D721Med (cell line): ENCODE results near the gene CDH23.

ENCODE experiments used
- DNase-seq: peaks from one replicate; pipeline ENCODE4 v3.0.0; 2011; ENCODE audit warnings: low spot score; ENCODE audit not compliant: insufficient read length
- FAIRE-seq: peaks from 2 replicates; lab custom pipeline; 2011; peaks lifted over from hg19 to GRCh38; lab: Jason Lieb, UNC
- TF ChIP-seq, protein P1 (sequence below): IDR thresholded peaks from 2 replicates; pipeline ENCODE4 v1.5.1; 2012; ENCODE audit warnings: mild to moderate bottlenecking, control low read depth; ENCODE audit not compliant: insufficient read depth; ENCODE audit errors: missing control alignments

Gene CDH23

DNA sequence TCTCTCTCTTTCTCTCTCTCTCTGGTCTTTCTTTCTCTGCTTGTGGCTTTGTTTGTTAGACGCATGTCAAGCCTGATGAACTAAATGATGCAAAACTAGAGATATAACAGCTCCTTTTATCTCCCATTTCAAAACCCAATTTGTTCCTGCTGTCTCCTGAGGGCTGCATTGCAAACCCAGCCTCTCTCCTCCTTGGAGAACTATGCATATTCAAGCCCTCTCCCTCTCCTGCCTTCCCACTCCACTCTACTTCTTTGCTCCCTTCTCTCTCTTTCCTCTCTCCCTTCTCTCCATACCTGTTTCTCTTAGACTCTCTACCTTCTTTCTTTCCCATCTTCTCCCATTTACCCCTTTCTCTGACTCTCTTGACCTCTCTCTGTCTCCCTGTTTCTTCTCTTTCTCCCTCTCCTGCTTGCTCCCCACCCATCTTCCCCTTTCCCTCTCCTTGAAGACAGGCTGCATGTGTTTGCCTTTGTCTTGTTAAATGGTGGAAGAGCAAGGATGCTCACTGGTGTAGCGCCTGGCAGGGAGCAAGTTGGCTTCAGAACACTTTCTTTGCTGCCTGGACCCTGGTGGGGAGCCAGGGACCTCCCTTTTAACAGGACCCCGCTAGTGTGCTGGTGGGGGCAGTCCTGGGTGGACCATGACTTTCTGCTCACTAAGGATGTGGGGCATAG, 142.9 kb downstream of the CDH23 start:
- DNase-seq: no peak
- TF ChIP-seq, protein P1, sequence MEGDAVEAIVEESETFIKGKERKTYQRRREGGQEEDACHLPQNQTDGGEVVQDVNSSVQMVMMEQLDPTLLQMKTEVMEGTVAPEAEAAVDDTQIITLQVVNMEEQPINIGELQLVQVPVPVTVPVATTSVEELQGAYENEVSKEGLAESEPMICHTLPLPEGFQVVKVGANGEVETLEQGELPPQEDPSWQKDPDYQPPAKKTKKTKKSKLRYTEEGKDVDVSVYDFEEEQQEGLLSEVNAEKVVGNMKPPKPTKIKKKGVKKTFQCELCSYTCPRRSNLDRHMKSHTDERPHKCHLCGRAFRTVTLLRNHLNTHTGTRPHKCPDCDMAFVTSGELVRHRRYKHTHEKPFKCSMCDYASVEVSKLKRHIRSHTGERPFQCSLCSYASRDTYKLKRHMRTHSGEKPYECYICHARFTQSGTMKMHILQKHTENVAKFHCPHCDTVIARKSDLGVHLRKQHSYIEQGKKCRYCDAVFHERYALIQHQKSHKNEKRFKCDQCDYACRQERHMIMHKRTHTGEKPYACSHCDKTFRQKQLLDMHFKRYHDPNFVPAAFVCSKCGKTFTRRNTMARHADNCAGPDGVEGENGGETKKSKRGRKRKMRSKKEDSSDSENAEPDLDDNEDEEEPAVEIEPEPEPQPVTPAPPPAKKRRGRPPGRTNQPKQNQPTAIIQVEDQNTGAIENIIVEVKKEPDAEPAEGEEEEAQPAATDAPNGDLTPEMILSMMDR: no peak
- no peak for FAIRE-seq

DNA sequence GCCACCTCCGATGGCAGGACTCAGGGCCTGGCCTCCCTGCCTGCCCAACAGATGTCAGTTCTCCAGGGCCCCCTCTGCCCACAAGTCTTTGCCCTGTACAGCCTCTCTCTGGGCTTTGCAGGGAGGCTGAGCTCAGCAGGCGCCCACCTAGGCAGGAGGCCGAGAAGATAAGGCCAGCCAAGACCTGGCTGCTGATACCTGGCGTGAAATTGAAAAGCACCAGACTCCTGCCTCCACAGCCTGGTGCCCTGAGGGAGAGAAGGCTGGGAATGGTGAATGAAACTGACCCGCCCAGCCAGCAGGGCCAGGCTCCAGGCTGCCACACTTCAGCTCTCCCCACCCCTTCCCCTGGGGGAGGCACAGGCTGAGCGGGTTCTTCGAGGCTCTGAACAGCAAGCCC, 145.8 kb downstream of the CDH23 start:
- no peak for FAIRE-seq
- no peak for DNase-seq
- TF ChIP-seq, protein P1: no peak

DNA sequence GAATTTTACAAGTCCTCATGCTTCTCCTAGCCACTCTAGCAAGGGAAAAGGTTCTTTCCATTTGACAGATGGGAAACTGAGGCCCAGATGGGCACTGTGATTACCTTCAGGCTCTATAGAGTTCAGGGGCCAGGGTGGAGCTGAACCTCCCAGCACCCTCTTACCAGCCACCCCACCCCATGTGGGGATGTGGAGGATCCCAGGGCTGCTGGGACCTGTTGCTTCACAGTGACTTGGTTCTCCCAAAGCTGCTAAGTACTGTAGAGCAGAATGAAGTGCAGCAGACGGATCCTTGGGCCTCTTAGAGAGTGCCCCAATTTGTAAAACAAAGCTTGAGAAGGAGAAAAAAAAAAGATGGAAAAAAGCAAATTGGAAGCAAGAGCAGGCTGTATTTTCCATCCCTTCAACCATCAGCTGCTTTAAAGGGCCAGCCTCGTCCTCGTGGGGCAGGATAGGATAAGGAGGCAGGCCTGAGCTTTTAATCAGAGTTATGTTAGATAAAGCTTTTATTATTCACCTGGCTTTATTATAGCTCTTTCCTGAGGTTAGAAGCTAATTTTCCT, 147.0 kb downstream of the CDH23 start:
- TF ChIP-seq, protein P1: no peak
- DNase-seq (no peak), FAIRE-seq (no peak)

DNA sequence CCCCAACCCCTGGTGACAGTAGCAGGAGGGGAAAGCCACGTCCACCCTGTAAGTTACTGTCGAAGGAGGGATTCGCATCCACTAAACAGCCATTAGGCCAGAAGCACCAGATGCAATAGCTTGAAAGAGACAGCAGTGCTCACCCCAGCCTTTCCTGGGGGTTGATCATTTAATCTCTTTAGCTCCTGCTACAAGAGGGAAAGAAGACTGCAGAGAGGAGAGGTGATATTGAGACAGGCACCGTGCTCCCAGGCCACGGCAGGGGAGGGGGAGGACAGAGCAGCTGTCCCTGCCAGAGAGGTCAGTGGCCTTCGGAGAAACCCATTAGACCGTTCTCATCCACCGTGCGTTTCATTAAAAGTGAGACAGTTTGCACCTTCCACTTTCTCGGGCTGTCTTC, 148.3 kb downstream of the CDH23 start:
- FAIRE-seq: no peak
- TF ChIP-seq, protein P1: no peak
- peak; percentile 77 for DNase-seq

DNA sequence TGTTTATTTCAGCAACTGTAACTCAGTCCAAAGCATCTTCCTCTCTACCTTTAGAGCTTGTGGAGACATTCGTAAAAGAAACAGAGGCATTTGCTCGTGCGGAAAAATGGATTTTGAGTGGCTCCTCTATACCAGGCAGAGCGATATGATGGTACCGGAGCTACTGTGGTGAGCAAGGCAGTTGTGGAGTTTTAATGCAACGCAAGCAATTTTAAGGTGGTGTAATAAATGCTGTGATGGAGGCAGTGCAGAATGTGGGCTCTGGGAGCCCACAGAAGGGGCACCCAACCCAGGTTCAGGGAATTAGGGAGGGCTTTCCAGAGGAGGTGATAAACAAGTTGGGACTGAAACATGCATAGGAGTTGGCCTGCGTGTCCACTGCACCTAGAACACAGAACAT, 149.5 kb downstream of the CDH23 start:
- FAIRE-seq (no peak), DNase-seq (no peak)
- TF ChIP-seq, protein P1: no peak

DNA sequence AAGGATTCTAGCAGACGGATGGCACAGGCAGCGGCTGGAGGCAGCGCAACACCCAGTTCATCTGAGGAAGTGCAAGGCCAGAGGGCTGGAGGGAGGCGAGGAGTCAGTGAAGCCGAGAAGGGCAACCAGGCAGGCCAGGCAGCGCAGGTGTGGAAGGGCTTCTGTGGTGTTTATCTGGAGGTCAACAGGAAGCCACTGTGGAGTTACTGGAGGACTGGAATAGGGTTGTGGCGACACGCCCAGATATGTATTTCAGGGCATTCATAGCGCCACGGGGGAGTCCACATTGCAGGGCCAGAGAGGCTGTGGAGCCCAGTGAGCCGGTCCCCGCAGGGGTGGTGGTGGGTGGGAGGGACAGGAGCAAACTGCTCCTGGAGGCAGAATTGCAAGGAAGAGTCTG, 150.6 kb downstream of the CDH23 start:
- TF ChIP-seq, protein P1: no peak
- DNase-seq (no peak), FAIRE-seq (no peak)

DNA sequence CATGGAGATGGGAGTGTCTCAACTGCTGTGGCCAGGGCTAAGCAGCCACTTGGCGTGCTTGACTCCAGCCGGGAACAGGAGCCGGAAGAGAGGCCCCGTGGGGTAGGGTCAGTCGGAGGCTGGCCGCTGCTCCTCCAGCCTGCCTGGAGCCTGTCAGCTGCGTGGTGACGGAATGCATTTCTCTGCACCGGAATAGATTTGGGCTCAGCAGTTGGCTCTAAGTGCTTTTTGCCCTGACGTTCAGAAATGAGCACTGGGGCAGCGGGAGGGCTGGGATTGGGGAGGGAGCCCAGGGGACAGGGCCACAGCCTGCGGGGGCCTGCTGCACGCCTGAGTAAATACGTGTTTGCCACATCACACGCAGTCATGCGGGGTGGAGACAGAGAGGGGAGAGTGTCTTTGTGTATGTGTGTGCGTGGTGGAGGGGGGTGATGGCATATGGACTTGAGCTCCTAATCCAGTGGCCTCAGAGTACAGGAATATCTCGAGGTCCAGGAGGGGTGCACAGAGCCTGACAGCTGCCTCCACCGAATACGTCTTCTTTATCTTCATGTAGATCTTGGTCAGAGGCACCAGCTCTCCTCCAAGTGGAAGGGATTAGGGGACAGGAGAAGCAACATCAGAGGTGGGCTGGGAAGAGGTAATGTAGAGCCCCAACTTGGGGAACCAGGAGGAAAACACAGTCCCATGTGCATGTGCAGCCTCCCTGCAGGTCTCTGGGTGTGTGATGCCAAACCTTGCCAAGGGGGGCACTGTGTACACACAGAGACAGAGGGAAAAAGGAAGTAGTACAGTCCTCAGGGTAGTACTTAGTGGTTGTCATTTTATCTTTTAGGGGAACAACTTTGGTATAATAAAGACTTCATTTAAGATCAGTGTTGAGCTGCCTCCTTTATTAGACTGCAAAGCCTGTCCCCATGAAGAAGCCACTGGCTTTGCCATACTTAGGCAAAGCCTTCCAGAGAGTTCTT, 151.4 kb downstream of the CDH23 start:
- TF ChIP-seq, protein P1: no peak
- FAIRE-seq: no peak

More for the DNA sequence above, 151.4 kb downstream of the CDH23 start:
- DNase-seq: no peak
